Esophagus muscularis mucosa (tissue), 4 donors: Measurements from ENCODE around the gene FNDC1. TPM values are rescaled to one million over a fixed set of nuclear protein-coding genes. Genes with fewer than 3 reads are reported as not detected.

ENCODE experiments used
- DNase-seq: peaks from one replicate; pipeline ENCODE4 v3.0.0-alpha.2; 2017; ENCODE audit errors: extremely low spot score
- H3K27ac ChIP-seq, 4 donors: fragments of 200-600 bp; sonication (generic); replicated peaks in 1 of 4; 1 replicate in 3 of 4; 2 replicates in 1 of 4; pipeline ENCODE4 v1.5.1; 2016 to 2019; ENCODE audit warnings: mild to moderate bottlenecking in 1 of 4
- H3K27me3 ChIP-seq, 4 donors: fragments of 200-600 bp; sonication (generic); one replicate each; pipeline versions ENCODE4 v1.5.1 to v1.6.0; 2016 to 2019
- H3K36me3 ChIP-seq, 4 donors: fragments of 200-600 bp; sonication (generic); one replicate each; pipeline ENCODE4 v1.5.1; 2016 to 2019
- H3K4me1 ChIP-seq, 4 donors: fragments of 200-600 bp; sonication (generic); one replicate each; pipeline ENCODE4 v1.5.1; 2016 to 2019
- H3K4me3 ChIP-seq, 4 donors: fragments of 200-600 bp; sonication (generic); 1 replicate in 2 of 4; 2 replicates in 2 of 4; pipeline ENCODE4 v1.5.1; 2016 to 2019; ENCODE audit warnings: mild to moderate bottlenecking in 4 of 4, moderate library complexity in 1 of 4
- H3K9me3 ChIP-seq, 4 donors: fragments of 200-600 bp; sonication (generic); 1 replicate in 3 of 4; 2 replicates in 1 of 4; pipeline ENCODE4 v1.5.1; 2016 to 2019
- EP300 ChIP-seq: sonication (generic); formaldehyde crosslinking; IDR thresholded peaks from one replicate; pipeline ENCODE4 v1.6.1; 2017; ENCODE audit warnings: antibody characterized with exemption
- POLR2A ChIP-seq: fragments of 450-650 bp; IDR thresholded peaks from one replicate; pipeline ENCODE4 v1.6.1; 2017; ENCODE audit warnings: antibody characterized with exemption, moderate library complexity, mild to moderate bottlenecking, low read depth
- POLR2AphosphoS5 ChIP-seq, 2 donors: sonication (generic); formaldehyde crosslinking; IDR thresholded peaks; one replicate each; pipeline ENCODE4 v1.6.1; 2017; ENCODE audit warnings: antibody characterized with exemption in 2 of 2
- WGBS: methylation state at CpG from one replicate; pipeline ENCODE4 v1.1.5; 2018; 5-methylcytosine and 5-hydroxymethylcytosine counted together
- intact Hi-C: fragments of 100-400 bp; cut with DNase I; formaldehyde crosslinking; loops from one replicate; pipeline ENCODE4 v1.15.1; 2023
- total RNA-seq, 4 donors: library from RNA; depleted of rRNA; stranded (reverse); fragments of >200 nt; gene quantifications; one replicate each; pipeline versions ENCODE4 v1.1.0 to v1.2.1, GENCODE V29; 2016
- TF ChIP-seq, protein P1 (sequence below), 3 experiments: fragments of 200-600 bp in 2 of 3; fragments of 450-650 bp in 1 of 3; sonication (generic) in 2 of 3; IDR thresholded peaks; one replicate each; pipeline ENCODE4 v1.5.1; 2017 to 2019; ENCODE audit warnings: antibody characterized with exemption in 3 of 3, mild to moderate bottlenecking in 2 of 3, moderate library complexity in 1 of 3

FNDC1 gene
- total RNA-seq, 4 donors from 2014 or later = 0.84 to 11.2 (median 2.7) TPM

DNA sequence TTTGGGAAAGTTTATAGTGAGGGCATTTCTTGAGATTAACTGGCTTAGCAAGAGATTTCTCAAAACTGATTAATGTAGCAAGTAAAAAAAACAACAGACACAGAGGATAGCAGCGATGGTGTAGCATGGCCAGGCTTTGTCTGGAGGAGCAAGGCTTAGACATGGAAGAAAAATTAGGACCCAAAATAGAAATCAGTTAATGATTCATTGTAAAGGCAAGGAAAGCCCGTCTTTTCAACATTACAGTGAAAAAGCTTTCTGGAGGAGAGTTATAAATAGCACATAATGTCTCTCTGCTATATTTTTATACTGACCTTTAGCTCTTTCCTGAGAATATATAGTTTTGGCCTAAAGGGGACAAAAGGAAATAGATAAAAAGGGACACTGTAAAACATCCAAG lies 45.1 kb downstream of the FNDC1 start:
- WGBS = 26% methylated on average over 2 of the region's 2 CpGs
- intact Hi-C loops = no loop called here
- H3K4me3 ChIP-seq = no peak overlapping the region
- H3K9me3 ChIP-seq = no peaks in the 10 kb centered on the region
- TF ChIP-seq EP300 (no peak), POLR2A (no peak), POLR2AphosphoS5 (IDR thresholded peaks at IDR 0.05) (no peak)
- TF ChIP-seq, protein P1, sequence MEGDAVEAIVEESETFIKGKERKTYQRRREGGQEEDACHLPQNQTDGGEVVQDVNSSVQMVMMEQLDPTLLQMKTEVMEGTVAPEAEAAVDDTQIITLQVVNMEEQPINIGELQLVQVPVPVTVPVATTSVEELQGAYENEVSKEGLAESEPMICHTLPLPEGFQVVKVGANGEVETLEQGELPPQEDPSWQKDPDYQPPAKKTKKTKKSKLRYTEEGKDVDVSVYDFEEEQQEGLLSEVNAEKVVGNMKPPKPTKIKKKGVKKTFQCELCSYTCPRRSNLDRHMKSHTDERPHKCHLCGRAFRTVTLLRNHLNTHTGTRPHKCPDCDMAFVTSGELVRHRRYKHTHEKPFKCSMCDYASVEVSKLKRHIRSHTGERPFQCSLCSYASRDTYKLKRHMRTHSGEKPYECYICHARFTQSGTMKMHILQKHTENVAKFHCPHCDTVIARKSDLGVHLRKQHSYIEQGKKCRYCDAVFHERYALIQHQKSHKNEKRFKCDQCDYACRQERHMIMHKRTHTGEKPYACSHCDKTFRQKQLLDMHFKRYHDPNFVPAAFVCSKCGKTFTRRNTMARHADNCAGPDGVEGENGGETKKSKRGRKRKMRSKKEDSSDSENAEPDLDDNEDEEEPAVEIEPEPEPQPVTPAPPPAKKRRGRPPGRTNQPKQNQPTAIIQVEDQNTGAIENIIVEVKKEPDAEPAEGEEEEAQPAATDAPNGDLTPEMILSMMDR (IDR thresholded peaks at IDR 0.05) = no peak
- H3K36me3 ChIP-seq = no peaks in the 10 kb centered on the region
- H3K27ac ChIP-seq = no peak overlapping the region
- H3K27me3 ChIP-seq = no peaks in the 10 kb centered on the region
- no peak for DNase-seq
- peaks cover 0 to 21% (median 6%) of the 10 kb centered on the region in 4 donors for H3K4me1 ChIP-seq

DNA sequence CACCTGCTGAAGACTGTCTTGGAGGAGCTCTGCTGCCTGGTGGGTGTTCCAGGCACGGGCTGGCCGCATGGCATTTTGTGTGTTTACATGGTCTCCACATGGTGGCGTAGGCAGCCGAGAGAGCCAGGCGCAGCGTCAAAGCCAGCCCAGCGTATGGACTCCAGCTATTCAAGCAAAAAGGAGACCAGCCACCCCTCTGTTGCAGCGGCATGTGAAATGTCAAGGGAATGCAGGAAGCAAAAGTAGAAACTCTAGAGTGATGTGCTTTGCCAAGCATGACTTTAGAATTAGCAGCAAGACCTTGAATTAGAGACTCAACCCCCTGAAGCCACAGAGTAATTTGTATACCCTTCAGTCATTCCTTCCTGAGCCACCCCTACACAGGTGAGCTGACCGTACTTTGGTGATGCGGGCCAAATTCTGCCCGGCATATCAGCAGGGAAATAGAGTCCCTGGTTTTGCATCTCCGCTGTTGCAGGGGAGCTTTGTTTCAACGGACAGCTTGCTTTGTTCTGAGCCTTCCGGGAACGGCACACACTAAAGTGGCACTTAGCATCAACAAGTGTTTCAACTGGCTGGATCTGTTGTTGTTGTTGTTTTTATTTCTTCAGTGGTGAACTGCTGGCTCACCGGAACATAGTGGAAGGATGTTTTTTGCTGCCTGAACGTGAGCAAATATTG lies 48.5 kb downstream of the FNDC1 start:
- intact Hi-C loops = no loop called here
- no peak overlapping the region for H3K27ac ChIP-seq

DNA sequence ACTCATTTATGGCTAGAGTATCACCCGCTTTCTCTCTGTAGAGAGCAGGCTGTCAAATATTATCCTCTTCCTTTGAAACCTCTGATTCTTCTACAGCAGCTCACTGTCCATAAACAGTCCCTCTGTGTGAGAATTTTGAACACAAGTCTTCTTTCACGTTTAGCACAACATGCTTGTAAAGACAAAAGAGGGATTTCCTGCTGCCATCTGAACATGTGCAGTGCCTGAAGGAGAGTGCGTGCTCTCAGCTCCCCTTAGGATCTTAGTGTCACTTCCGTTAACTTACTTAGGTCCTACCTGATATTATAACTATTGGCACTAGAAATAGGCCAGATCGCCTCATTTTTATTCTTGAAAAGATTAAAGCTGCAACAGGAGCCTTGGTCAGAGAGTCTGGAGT lies 50.9 kb downstream of the FNDC1 start:
- TF ChIP-seq EP300 (no peak), POLR2A (no peak), POLR2AphosphoS5 (IDR thresholded peaks at IDR 0.05) (no peak)
- TF ChIP-seq, protein P1 (IDR thresholded peaks at IDR 0.05) = no peak
- Histone ChIP-seq H3K4me3 (no peak overlapping the region), H3K27me3 (no peaks in the 10 kb centered on the region), H3K4me1 (peaks cover 0 to 6% (median 0%) of the 10 kb centered on the region in 4 donors), H3K9me3 (no peaks in the 10 kb centered on the region), H3K36me3 (no peaks in the 10 kb centered on the region), H3K27ac (no peak overlapping the region)
- DNase-seq = no peak
- intact Hi-C loops = no loop called here
- WGBS = 54% methylated on average over 5 of the region's 5 CpGs

More for the DNA sequence above, 48.5 kb downstream of the FNDC1 start:
- Histone ChIP-seq H3K4me3 (no peak overlapping the region), H3K9me3 (no peaks in the 10 kb centered on the region), H3K27me3 (no peaks in the 10 kb centered on the region), H3K36me3 (no peaks in the 10 kb centered on the region), H3K4me1 (peaks cover 0 to 21% (median 6%) of the 10 kb centered on the region in 4 donors)
- DNase-seq = no peak
- WGBS = 68% methylated on average over 14 of the region's 17 CpGs
- TF ChIP-seq EP300 (no peak), POLR2AphosphoS5 (IDR thresholded peaks at IDR 0.05) (no peak), POLR2A (no peak)
- TF ChIP-seq, protein P1 (IDR thresholded peaks at IDR 0.05) = peak in 2 of 3 experiments; percentile 16 to 35

DNA sequence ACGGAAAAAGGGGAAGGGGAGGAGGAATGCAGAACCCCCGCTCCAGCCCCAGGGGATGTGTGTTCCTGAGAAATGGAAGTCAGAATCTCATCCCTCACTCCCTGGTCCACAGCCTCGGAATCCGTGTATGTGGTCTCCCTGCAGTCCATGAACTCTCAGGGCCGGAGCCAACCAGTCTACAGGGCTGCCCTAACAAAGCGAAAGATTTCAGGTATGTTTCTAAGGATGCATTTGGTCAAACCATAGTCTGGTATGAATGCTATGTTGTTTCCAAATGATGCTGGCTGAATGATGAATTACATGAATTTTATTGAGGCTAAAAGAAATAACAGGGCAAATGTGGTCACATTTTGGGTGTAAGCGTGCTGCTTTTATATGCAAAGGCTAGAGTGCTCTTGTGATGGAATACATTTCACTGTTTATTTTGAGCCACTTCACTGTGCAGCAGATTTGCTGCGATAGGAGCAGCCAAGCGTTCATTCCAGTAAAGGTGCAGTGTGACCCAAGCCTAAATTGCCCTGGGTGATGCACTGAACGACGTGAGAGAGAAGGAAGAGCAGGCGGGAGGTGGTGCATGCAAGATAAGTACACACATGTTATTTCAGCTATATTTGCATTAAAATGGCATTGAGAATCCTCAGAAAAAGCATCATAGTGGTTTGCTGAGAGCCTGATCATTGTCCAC lies 52.4 kb downstream of the FNDC1 start:
- 68% methylated on average over 12 of the region's 12 CpGs for WGBS
- intact Hi-C loops = no loop called here

More for the DNA sequence above, 52.4 kb downstream of the FNDC1 start:
- TF ChIP-seq POLR2AphosphoS5 (IDR thresholded peaks at IDR 0.05) (no peak), EP300 (no peak), POLR2A (no peak)
- TF ChIP-seq, protein P1 (IDR thresholded peaks at IDR 0.05) = no peak
- Histone ChIP-seq H3K9me3 (no peaks in the 10 kb centered on the region), H3K36me3 (no peaks in the 10 kb centered on the region), H3K4me3 (no peak overlapping the region), H3K27me3 (no peaks in the 10 kb centered on the region), H3K27ac (no peak overlapping the region), H3K4me1 (peaks cover 0 to 6% (median 0%) of the 10 kb centered on the region in 4 donors)
- no peak for DNase-seq
